Panc1 (cell line): Measurements from ENCODE around the gene HOXA9. TPM values are rescaled to one million over a fixed set of nuclear protein-coding genes. Genes with fewer than 3 reads are reported as not detected.

ENCODE experiments used
- ATAC-seq: fragments of 200-7000 bp; cut with Tn5 transposase; 2 replicates; pipeline ENCODE4 v1.9.1; 2020; ENCODE audit warnings: mild to moderate bottlenecking, moderate library complexity
- BruUV-seq: library from RNA; stranded (reverse); fragments of 400-500 nt; replicated peaks from 2 replicates; lab custom pipeline; 2021; lab: Mats Ljungman, UMichigan
- CTCF ChIA-PET: fragments of 300-600 bp; sonication (Branson Sonifier 250); formaldehyde crosslinking; loops from one replicate; lab custom pipeline; 2022; ENCODE audit warnings: antibody characterized with exemption; lab: Charles Lee
- POLR2A ChIA-PET: fragments of 300-600 bp; sonication (Branson Sonifier 250); formaldehyde crosslinking; loops from one replicate; lab custom pipeline; 2022; ENCODE audit warnings: antibody characterized with exemption; lab: Charles Lee
- DNase-seq: peaks from one replicate; pipeline ENCODE4 v3.0.0-alpha.2; 2010; ENCODE audit warnings: low read depth, low spot score
- H3K27ac ChIP-seq: 2 replicates; pipeline ENCODE4 v1.5.1; 2011; ENCODE audit warnings: mild to moderate bottlenecking, low read length, inconsistent platforms
- H3K27me3 ChIP-seq: fragments of 200-500 bp; sonication (Bioruptor generic); 2 replicates; pipeline ENCODE4 v1.6.0; 2014; ENCODE audit warnings: low read length, inconsistent platforms; ENCODE audit not compliant: control insufficient read depth, insufficient read depth
- H3K36me3 ChIP-seq: fragments of 200-500 bp; sonication (Bioruptor generic); 2 replicates; pipeline ENCODE4 v1.5.1; 2014; ENCODE audit warnings: inconsistent platforms, mild to moderate bottlenecking, low read length, moderate library complexity; ENCODE audit not compliant: control insufficient read depth, insufficient read depth
- H3K4me1 ChIP-seq: 2 replicates; pipeline ENCODE4 v1.5.1; 2011; ENCODE audit warnings: inconsistent platforms, mild to moderate bottlenecking, low read length, moderate library complexity; ENCODE audit not compliant: control insufficient read depth, insufficient read depth
- H3K4me3 ChIP-seq, 2 experiments: 2 replicates each; pipeline ENCODE4 v1.5.1; 2011 to 2012; ENCODE audit warnings: low read depth in 2 of 2, low read length in 2 of 2, mild to moderate bottlenecking in 2 of 2, inconsistent platforms in 1 of 2, moderate library complexity in 1 of 2
- H3K9me3 ChIP-seq: fragments of 200-500 bp; sonication (Bioruptor generic); 2 replicates; pipeline ENCODE4 v1.5.1; 2014; ENCODE audit warnings: low read depth, mild to moderate bottlenecking, inconsistent platforms, low read length, moderate library complexity; ENCODE audit not compliant: control insufficient read depth, insufficient read depth
- CTCF ChIP-seq: fragments of 450-650 bp; IDR thresholded peaks from 2 replicates; pipeline ENCODE4 v1.5.1; 2017; ENCODE audit warnings: mild to moderate bottlenecking
- POLR2AphosphoS5 ChIP-seq: IDR thresholded peaks from 2 replicates; pipeline ENCODE4 v1.6.1; 2012; ENCODE audit warnings: mild to moderate bottlenecking, low read depth, low read length, moderate library complexity
- REST ChIP-seq, 2 experiments: IDR thresholded peaks; 2 replicates each; pipeline ENCODE4 v1.6.1; 2011 to 2012; ENCODE audit warnings: low read depth in 2 of 2, control low read depth in 1 of 2, low read length in 1 of 2, mild to moderate bottlenecking in 1 of 2, moderate library complexity in 1 of 2; ENCODE audit not compliant: insufficient read depth in 1 of 2
- SIN3A ChIP-seq: IDR thresholded peaks from 2 replicates; pipeline ENCODE4 v1.6.1; 2012; ENCODE audit warnings: low read depth, mild to moderate bottlenecking, low read length, moderate library complexity, borderline replicate concordance; ENCODE audit not compliant: insufficient read depth
- TCF7L2 ChIP-seq: IDR thresholded peaks from 2 replicates; pipeline ENCODE4 v1.6.1; 2011; ENCODE audit warnings: mild to moderate bottlenecking, low read depth, low read length, inconsistent platforms
- in situ Hi-C: cut with HindIII; loops from 2 replicates; pipeline ENCODE4 v1.10.0; 2016; ENCODE audit warnings: low sequenced_read_pairs, low pct_unique_long_range_greater_than_20kb
- intact Hi-C: fragments of 100-400 bp; cut with micrococcal nuclease; formaldehyde crosslinking; loops from one replicate; pipeline ENCODE4 v1.10.0; 2022; ENCODE audit not compliant: unreplicated experiment
- total RNA-seq: library from RNA; stranded (reverse); gene quantifications from one replicate; pipeline ENCODE4 v1.2.1, GENCODE V29; 2021; ENCODE audit not compliant: unreplicated experiment

The HOXA9 gene
- total RNA-seq, 1 experiment from 2014 or later: not detected

GRCh38 chr7:27183682-27184336 is 18.5 kb upstream of the HOXA9 start:
- peak overlapping the region; percentile 71 for H3K27ac ChIP-seq
- TF ChIP-seq POLR2AphosphoS5 (no peak), REST (IDR thresholded peaks at IDR 0.05; ENCODE audit: insufficient read depth in 1 of 2, low read depth in 2 of 2, low read length in 1 of 2) (no peak), CTCF (no peak), SIN3A (no peak), TCF7L2 (no peak; the same call in 1 of the 2 replicates)
- peaks cover 22% of the 10 kb centered on the region for H3K4me1 ChIP-seq
- H3K27me3 ChIP-seq: no peaks in the 10 kb centered on the region
- in situ Hi-C loops (no loop called here), intact Hi-C loops (no loop called here)
- no peaks in the 10 kb centered on the region for H3K36me3 ChIP-seq
- peak overlapping the region; percentile 53 to 88 for H3K4me3 ChIP-seq
- ATAC-seq: no peak
- no TSS peak for BruUV-seq
- DNase-seq: no peak
- ChIA-PET CTCF (interaction anchor here (0.5 to 0.7 kb wide), 3 partner anchors 293 to 912 kb away, joined by 3 to 13 read pairs (median 7); no protein-coding TSS in a partner anchor), POLR2A (interaction anchor here (0.7 kb wide), 1 partner anchor 35 kb away, joined by 5 read pairs; no protein-coding TSS in a partner anchor)
- H3K9me3 ChIP-seq: no peaks in the 10 kb centered on the region

GRCh38 chr7:27182861-27183681 is 17.7 kb upstream of the HOXA9 start:
- no peaks in the 10 kb centered on the region for H3K36me3 ChIP-seq
- CTCF ChIA-PET: interaction anchor here (0.5 to 0.7 kb wide), 2 partner anchors 320 to 913 kb away, joined by 3 to 13 read pairs; no protein-coding TSS in a partner anchor
- no peaks in the 10 kb centered on the region for H3K9me3 ChIP-seq
- no peak for DNase-seq
- intact Hi-C loops (no loop called here), in situ Hi-C loops (no loop called here)
- H3K4me1 ChIP-seq: peaks cover 22% of the 10 kb centered on the region
- H3K27ac ChIP-seq: peak overlapping the region; percentile 71; the same call in 1 of the 2 replicates
- H3K4me3 ChIP-seq: peak overlapping the region; percentile 53 to 88; a peak in 2 of 4 replicates
- H3K27me3 ChIP-seq: no peaks in the 10 kb centered on the region
- POLR2A ChIA-PET: interaction anchor here (0.7 kb wide), 1 partner anchor 36 kb away, joined by 5 read pairs; no protein-coding TSS in a partner anchor
- TF ChIP-seq REST (IDR thresholded peaks at IDR 0.05; ENCODE audit: insufficient read depth in 1 of 2, low read depth in 2 of 2, low read length in 1 of 2) (no peak), SIN3A (no peak), TCF7L2 (no peak), CTCF (no peak), POLR2AphosphoS5 (no peak)
- BruUV-seq: no TSS peak
- ATAC-seq: no peak
